B cell (primary cell): ENCODE measurements around the gene SIRT7.

Experiments
- CTCF ChIP-seq: fragments of 200-600 bp; IDR thresholded peaks from one replicate; pipeline ENCODE4 v1.8.0; 2022; ENCODE audit warnings: antibody characterized with exemption, mild to moderate bottlenecking
- EZH2 ChIP-seq: IDR thresholded peaks from 2 replicates; pipeline ENCODE4 v1.6.1; 2012; ENCODE audit warnings: borderline replicate concordance, low read depth, mild to moderate bottlenecking, moderate library complexity, low read length; ENCODE audit not compliant: insufficient read depth, poor library complexity, severe bottlenecking

DNA sequence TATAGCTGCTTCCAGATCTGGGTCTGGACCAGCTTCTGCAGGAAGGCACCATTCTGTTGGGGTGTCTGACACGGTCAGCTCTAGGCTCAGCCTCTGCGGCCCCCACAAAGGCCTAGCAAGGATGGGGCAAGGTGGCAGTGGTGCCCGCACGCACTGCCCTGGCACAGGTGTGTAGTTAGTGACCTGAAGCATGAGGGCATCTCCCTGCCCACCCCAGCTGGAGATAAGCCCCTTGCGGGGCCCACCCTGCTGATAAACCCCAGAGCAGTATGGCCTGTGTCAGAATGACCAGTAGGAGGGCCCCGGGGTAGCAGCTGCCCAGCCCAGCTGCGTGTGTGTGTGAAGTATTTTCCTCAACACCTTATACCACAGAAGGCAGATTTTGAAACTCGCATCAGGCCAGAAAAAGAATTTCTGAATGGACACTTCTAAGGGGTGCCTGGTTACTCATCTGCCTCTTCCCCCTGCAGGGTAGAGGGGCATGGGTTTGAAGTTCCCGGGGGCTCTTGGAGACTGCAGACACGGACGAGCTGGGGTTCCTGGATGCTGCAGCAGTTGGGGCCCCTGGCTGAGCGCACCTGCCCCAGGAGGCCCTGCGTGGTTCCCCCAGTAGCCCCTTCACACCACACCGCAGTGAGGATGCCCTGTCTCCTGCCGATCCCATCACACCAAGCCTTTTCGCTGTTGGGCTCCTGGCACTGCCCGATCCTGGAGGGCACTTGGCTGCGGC is 51.4 kb downstream of the SIRT7 start:
- no peak for TF ChIP-seq CTCF
- TF ChIP-seq EZH2 = no peak
